C4-2B (cell line): ENCODE results near the gene DGKI.

Experiments used
- CTCF ChIP-seq: fragments of 450-650 bp; conservative IDR thresholded peaks from 2 replicates; pipeline ENCODE4 v1.5.1; 2017; ENCODE audit warnings: mild to moderate bottlenecking
- ZFX ChIP-seq: fragments of 450-650 bp; IDR thresholded peaks from 2 replicates; pipeline ENCODE4 v1.6.1; 2017

DNA sequence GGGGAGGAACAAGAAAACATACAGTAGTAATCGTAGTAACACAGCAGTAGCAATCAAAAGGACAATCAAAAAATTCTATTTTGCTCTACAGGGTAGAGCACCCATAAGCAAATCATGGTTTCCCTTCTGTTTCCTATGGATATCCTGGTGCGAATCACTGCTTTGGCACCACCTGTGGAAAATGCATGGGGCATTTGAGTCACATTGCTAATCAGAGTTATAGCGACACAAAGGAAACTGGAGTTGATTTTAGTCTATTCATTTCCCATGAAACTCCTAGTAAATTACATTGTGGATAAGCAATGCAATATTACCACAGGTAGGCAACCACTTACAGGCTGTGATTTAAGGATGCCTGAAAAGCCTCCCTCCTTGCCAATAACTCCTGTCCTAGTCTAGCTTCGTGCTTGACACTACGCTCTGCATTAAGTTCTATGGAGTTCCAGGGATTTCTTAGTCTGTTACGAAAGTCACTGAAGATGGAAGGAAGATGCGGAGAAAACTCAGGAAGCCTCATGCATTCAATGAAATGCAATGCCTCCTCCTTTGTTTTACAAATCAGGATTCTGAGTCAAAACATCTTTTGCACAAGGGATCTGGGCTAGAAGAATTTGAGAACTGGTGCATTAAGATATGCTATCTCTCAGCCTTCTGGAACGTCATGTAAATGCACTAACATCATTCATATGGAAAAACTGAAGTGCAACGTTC lies 188.4 kb downstream of the DGKI start:
- TF ChIP-seq CTCF (no peak), ZFX (no peak)
